Liver (tissue), 9 donors: ENCODE data around the gene CEACAM16. TPM values are rescaled to one million over a fixed set of nuclear protein-coding genes. Genes with fewer than 3 reads are reported as not detected.

Experiments used
- DNase-seq: peaks from one replicate; pipeline ENCODE4 v3.0.0-alpha.2; 2017; ENCODE audit warnings: low spot score
- H3K27ac ChIP-seq, 2 donors: one replicate each; pipeline ENCODE4 v1.7.0; 2013; ENCODE audit warnings: inconsistent platforms in 2 of 2, low read length in 2 of 2, control low read depth in 1 of 2, low read depth in 1 of 2, mild to moderate bottlenecking in 1 of 2
- H3K27me3 ChIP-seq, 4 donors: one replicate each; pipeline versions ENCODE4 v1.6.1 to v1.7.0; 2013; ENCODE audit warnings: low read length in 3 of 4, inconsistent platforms in 1 of 4, mild to moderate bottlenecking in 1 of 4, moderate library complexity in 1 of 4; ENCODE audit not compliant: control insufficient read depth in 4 of 4, insufficient read depth in 4 of 4
- H3K36me3 ChIP-seq, 4 donors: one replicate each; pipeline versions ENCODE4 v1.6.1 to v1.7.0; 2013; ENCODE audit warnings: low read length in 3 of 4, mild to moderate bottlenecking in 3 of 4, low read depth in 1 of 4, moderate library complexity in 1 of 4; ENCODE audit not compliant: control insufficient read depth in 4 of 4, insufficient read depth in 3 of 4
- H3K4me1 ChIP-seq, 4 donors: one replicate each; pipeline versions ENCODE4 v1.6.1 to v1.7.0; 2013; ENCODE audit warnings: low read length in 3 of 4, mild to moderate bottlenecking in 3 of 4, moderate library complexity in 1 of 4; ENCODE audit not compliant: control insufficient read depth in 4 of 4, insufficient read depth in 4 of 4
- H3K4me3 ChIP-seq, 3 donors: one replicate each; pipeline versions ENCODE4 v1.6.1 to v1.7.0; 2013; ENCODE audit warnings: low read length in 3 of 3, control low read depth in 1 of 3, low read depth in 1 of 3, mild to moderate bottlenecking in 1 of 3
- H3K9ac ChIP-seq, 2 donors: one replicate each; pipeline ENCODE4 v1.7.0; 2013; ENCODE audit warnings: low read length in 2 of 2, mild to moderate bottlenecking in 2 of 2, moderate library complexity in 2 of 2, control low read depth in 1 of 2, low read depth in 1 of 2
- H3K9me3 ChIP-seq, 4 donors: one replicate each; pipeline versions ENCODE4 v1.6.1 to v1.7.0; 2013; ENCODE audit warnings: low read length in 3 of 4; ENCODE audit not compliant: control insufficient read depth in 4 of 4
- EGR1 ChIP-seq, 2 donors: IDR thresholded peaks; 2 replicates each; pipeline ENCODE4 v1.6.1; 2016 to 2018; ENCODE audit warnings: antibody characterized with exemption in 2 of 2, low read depth in 2 of 2
- FOXA1 ChIP-seq: IDR thresholded peaks from 2 replicates; pipeline ENCODE4 v1.6.1; 2016; ENCODE audit warnings: antibody characterized with exemption
- FOXA2 ChIP-seq: IDR thresholded peaks from 2 replicates; pipeline ENCODE4 v1.6.1; 2016; ENCODE audit warnings: antibody characterized with exemption
- GABPA ChIP-seq, 2 donors: IDR thresholded peaks in 1 of 2; conservative IDR thresholded peaks in 1 of 2; 2 replicates each; pipeline ENCODE4 v1.6.1; 2016; ENCODE audit warnings: antibody characterized with exemption in 2 of 2, mild to moderate bottlenecking in 1 of 2, moderate library complexity in 1 of 2
- HNF4G ChIP-seq: IDR thresholded peaks from 2 replicates; pipeline ENCODE4 v1.6.1; 2016; ENCODE audit warnings: antibody characterized with exemption
- JUND ChIP-seq, 2 donors: IDR thresholded peaks; 2 replicates each; pipeline ENCODE4 v1.6.1; 2016; ENCODE audit warnings: antibody characterized with exemption in 2 of 2
- NR2F2 ChIP-seq: IDR thresholded peaks from 2 replicates; pipeline ENCODE4 v1.6.1; 2016; ENCODE audit warnings: antibody characterized with exemption
- RAD21 ChIP-seq, 2 donors: IDR thresholded peaks; 2 replicates each; pipeline ENCODE4 v1.6.1; 2016; ENCODE audit warnings: antibody characterized with exemption in 2 of 2, mild to moderate bottlenecking in 2 of 2
- RXRA ChIP-seq, 2 donors: IDR thresholded peaks; 2 replicates each; pipeline ENCODE4 v1.6.1; 2017 to 2018; ENCODE audit warnings: antibody characterized with exemption in 2 of 2, mild to moderate bottlenecking in 1 of 2
- SP1 ChIP-seq: IDR thresholded peaks from 2 replicates; pipeline ENCODE4 v1.6.1; 2018; ENCODE audit warnings: antibody characterized with exemption, mild to moderate bottlenecking
- TAF1 ChIP-seq: conservative IDR thresholded peaks from 2 replicates; pipeline ENCODE4 v1.6.1; 2016; ENCODE audit warnings: antibody characterized with exemption, mild to moderate bottlenecking
- YY1 ChIP-seq: IDR thresholded peaks from 2 replicates; pipeline ENCODE4 v1.6.1; 2016; ENCODE audit warnings: antibody characterized with exemption, mild to moderate bottlenecking
- WGBS: extraction: QIAGEN DNeasy Blood & Tissue Kit; methylation state at CpG from one replicate; pipeline ENCODE4 v1.1.7; 2013; 5-methylcytosine and 5-hydroxymethylcytosine counted together
- polyA plus RNA-seq, 2 donors: library from polyadenylated mRNA; stranded (reverse) in 1 of 2; unstranded in 1 of 2; fragments of 200-250 nt in 1 of 2; fragments of >200 nt in 1 of 2; fragmentation: Nextera tagmentation in 1 of 2; extraction: Ambion mirVana in 1 of 2; gene quantifications; one replicate each; pipeline versions ENCODE4 v1.2.1 to v1.2.3, GENCODE V29; 2013 to 2015
- total RNA-seq, 2 donors: library from RNA; depleted of rRNA; stranded (reverse); fragments of >200 nt; gene quantifications; one replicate each; pipeline ENCODE4 v1.2.3, GENCODE V29; 2014
- TF ChIP-seq, protein P1 (sequence below): fragments of 150-350 bp; IDR thresholded peaks from 2 replicates; pipeline ENCODE4 v1.5.1; 2017; ENCODE audit warnings: improper control_type of control experiment, low read depth, low read length; ENCODE audit not compliant: missing input control
- TF ChIP-seq, protein P2 (sequence below): IDR thresholded peaks from 2 replicates; pipeline ENCODE4 v1.6.1; 2016; ENCODE audit warnings: antibody characterized with exemption
- TF ChIP-seq, protein P3 (sequence below): IDR thresholded peaks from 2 replicates; pipeline ENCODE4 v1.6.1; 2016; ENCODE audit warnings: antibody characterized with exemption, mild to moderate bottlenecking
- TF ChIP-seq, protein P4 (sequence below): IDR thresholded peaks from 2 replicates; pipeline ENCODE4 v1.6.1; 2016; ENCODE audit warnings: antibody characterized with exemption
- donor health status: healthy.
- donor health status: healthy.
- donor health status: healthy.
- donor health status: healthy.
- donor health status: healthy.

The CEACAM16 gene
- total and polyA plus RNA-seq, 4 donors: 0.09 TPM; not detected in 3

DNA sequence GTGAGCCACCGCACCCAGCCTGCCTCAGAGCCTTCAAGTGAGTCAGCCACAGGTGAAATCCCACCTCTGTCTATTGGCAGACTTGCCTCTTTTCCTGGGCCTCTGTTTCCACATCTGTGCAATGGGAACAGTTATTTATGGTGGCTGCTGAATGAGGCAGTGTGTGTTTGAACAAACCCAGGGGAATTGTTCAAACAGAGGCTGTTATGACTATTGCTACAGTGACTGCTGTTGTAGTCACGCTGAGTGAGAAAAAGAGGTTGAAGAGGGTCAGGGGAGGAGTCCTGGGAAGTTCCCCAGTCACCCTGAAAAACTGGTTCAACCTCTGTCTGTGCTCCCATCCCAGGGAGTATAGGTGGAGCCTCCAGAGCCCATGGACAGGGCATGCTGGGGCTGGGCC lies 27.6 kb upstream of the CEACAM16 start, which contains the start of gene CEACAM19:
TSS of gene CEACAM19 (plus strand) at position 83 of the 400 bp plus-strand sequence. CDS start 450 bp downstream, outside the sequence.
- no peak within 1 kb of the TSS for H3K9ac ChIP-seq
- H3K4me3 ChIP-seq: no peak within 1 kb of the TSS
- no peaks in the 10 kb centered on the region for H3K9me3 ChIP-seq
- H3K27me3 ChIP-seq: no peaks in the 10 kb centered on the region
- H3K27ac ChIP-seq: no peak within 1 kb of the TSS
- TF ChIP-seq JUND (IDR thresholded peaks at IDR 0.05) (no peak), EGR1 (IDR thresholded peaks at IDR 0.05; ENCODE audit: low read depth in 2 of 2) (no peak), GABPA (IDR thresholded peaks at IDR 0.05 in 1 of 2, conservative IDR thresholded peaks at IDR 0.05 in 1 of 2) (no peak), RXRA (IDR thresholded peaks at IDR 0.05) (no peak), RAD21 (IDR thresholded peaks at IDR 0.05) (no peak), HNF4G (no peak), FOXA1 (no peak), SP1 (no peak), NR2F2 (no peak), FOXA2 (no peak), TAF1 (no peak), YY1 (no peak)
- TF ChIP-seq, protein P1, sequence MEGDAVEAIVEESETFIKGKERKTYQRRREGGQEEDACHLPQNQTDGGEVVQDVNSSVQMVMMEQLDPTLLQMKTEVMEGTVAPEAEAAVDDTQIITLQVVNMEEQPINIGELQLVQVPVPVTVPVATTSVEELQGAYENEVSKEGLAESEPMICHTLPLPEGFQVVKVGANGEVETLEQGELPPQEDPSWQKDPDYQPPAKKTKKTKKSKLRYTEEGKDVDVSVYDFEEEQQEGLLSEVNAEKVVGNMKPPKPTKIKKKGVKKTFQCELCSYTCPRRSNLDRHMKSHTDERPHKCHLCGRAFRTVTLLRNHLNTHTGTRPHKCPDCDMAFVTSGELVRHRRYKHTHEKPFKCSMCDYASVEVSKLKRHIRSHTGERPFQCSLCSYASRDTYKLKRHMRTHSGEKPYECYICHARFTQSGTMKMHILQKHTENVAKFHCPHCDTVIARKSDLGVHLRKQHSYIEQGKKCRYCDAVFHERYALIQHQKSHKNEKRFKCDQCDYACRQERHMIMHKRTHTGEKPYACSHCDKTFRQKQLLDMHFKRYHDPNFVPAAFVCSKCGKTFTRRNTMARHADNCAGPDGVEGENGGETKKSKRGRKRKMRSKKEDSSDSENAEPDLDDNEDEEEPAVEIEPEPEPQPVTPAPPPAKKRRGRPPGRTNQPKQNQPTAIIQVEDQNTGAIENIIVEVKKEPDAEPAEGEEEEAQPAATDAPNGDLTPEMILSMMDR: no peak
- TF ChIP-seq, protein P2, sequence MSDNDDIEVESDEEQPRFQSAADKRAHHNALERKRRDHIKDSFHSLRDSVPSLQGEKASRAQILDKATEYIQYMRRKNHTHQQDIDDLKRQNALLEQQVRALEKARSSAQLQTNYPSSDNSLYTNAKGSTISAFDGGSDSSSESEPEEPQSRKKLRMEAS: no peak
- TF ChIP-seq, protein P3, sequence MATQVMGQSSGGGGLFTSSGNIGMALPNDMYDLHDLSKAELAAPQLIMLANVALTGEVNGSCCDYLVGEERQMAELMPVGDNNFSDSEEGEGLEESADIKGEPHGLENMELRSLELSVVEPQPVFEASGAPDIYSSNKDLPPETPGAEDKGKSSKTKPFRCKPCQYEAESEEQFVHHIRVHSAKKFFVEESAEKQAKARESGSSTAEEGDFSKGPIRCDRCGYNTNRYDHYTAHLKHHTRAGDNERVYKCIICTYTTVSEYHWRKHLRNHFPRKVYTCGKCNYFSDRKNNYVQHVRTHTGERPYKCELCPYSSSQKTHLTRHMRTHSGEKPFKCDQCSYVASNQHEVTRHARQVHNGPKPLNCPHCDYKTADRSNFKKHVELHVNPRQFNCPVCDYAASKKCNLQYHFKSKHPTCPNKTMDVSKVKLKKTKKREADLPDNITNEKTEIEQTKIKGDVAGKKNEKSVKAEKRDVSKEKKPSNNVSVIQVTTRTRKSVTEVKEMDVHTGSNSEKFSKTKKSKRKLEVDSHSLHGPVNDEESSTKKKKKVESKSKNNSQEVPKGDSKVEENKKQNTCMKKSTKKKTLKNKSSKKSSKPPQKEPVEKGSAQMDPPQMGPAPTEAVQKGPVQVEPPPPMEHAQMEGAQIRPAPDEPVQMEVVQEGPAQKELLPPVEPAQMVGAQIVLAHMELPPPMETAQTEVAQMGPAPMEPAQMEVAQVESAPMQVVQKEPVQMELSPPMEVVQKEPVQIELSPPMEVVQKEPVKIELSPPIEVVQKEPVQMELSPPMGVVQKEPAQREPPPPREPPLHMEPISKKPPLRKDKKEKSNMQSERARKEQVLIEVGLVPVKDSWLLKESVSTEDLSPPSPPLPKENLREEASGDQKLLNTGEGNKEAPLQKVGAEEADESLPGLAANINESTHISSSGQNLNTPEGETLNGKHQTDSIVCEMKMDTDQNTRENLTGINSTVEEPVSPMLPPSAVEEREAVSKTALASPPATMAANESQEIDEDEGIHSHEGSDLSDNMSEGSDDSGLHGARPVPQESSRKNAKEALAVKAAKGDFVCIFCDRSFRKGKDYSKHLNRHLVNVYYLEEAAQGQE: no peak
- TF ChIP-seq, protein P4, sequence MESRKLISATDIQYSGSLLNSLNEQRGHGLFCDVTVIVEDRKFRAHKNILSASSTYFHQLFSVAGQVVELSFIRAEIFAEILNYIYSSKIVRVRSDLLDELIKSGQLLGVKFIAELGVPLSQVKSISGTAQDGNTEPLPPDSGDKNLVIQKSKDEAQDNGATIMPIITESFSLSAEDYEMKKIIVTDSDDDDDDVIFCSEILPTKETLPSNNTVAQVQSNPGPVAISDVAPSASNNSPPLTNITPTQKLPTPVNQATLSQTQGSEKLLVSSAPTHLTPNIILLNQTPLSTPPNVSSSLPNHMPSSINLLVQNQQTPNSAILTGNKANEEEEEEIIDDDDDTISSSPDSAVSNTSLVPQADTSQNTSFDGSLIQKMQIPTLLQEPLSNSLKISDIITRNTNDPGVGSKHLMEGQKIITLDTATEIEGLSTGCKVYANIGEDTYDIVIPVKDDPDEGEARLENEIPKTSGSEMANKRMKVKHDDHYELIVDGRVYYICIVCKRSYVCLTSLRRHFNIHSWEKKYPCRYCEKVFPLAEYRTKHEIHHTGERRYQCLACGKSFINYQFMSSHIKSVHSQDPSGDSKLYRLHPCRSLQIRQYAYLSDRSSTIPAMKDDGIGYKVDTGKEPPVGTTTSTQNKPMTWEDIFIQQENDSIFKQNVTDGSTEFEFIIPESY: no peak
- 93% methylated on average over 2 of the region's 2 CpGs for WGBS
- no peak for DNase-seq
- no peaks in the 10 kb centered on the region for H3K4me1 ChIP-seq
- H3K36me3 ChIP-seq: peaks cover 0 to 4% (median 1%) of the 10 kb centered on the region in 4 donors

DNA sequence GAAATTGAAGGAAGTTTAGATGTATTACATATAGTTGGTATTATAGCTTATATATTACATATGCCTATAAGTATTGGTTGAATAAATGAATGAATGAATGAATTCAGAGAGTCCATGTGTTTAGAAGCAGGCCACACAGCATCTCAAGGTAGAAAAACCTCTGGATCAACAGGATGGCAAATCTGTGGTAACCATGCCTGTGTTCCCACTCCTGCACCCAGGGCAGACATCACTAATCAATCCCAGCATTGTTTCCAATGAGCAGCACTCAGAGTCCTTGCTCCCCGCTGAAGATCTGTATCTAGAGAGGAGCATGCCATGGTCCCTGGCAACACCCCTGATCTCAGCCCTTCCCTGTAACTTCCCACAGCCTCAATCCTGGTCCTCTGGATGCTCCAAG lies 26.7 kb upstream of the CEACAM16 start:
- 87% methylated on average over 1 of the region's 1 CpG for WGBS
- Histone ChIP-seq H3K4me3 (no peak overlapping the region), H3K9me3 (no peaks in the 10 kb centered on the region), H3K27me3 (no peaks in the 10 kb centered on the region), H3K9ac (no peak overlapping the region), H3K36me3 (peaks cover 0 to 8% (median 3%) of the 10 kb centered on the region in 4 donors), H3K4me1 (no peaks in the 10 kb centered on the region), H3K27ac (no peak overlapping the region)
- no peak for DNase-seq
- TF ChIP-seq SP1: no peak
- no peak for TF ChIP-seq GABPA (IDR thresholded peaks at IDR 0.05 in 1 of 2, conservative IDR thresholded peaks at IDR 0.05 in 1 of 2)
- TF ChIP-seq RAD21 (IDR thresholded peaks at IDR 0.05): no peak
- TF ChIP-seq, protein P2: no peak
- no peak for TF ChIP-seq TAF1
- no peak for TF ChIP-seq JUND (IDR thresholded peaks at IDR 0.05)
- TF ChIP-seq, protein P1: no peak
- TF ChIP-seq, protein P3: no peak
- no peak for TF ChIP-seq YY1
- TF ChIP-seq FOXA1: no peak
- TF ChIP-seq RXRA (IDR thresholded peaks at IDR 0.05): no peak
